ENCODE measurements around the gene EPM2AIP1.

The EPM2AIP1 gene

GRCh38 chr3:37039161-37039846 lies 46.4 kb upstream of the EPM2AIP1 start:
- H4K20me1 ChIP-seq (ENCODE audit: insufficient read depth, low read length): no peaks in the 10 kb centered on the region
- TF ChIP-seq EZH2phosphoT487 (IDR thresholded peaks at IDR 0.05; ENCODE audit: low read depth): no peak
- TF ChIP-seq, protein P1, sequence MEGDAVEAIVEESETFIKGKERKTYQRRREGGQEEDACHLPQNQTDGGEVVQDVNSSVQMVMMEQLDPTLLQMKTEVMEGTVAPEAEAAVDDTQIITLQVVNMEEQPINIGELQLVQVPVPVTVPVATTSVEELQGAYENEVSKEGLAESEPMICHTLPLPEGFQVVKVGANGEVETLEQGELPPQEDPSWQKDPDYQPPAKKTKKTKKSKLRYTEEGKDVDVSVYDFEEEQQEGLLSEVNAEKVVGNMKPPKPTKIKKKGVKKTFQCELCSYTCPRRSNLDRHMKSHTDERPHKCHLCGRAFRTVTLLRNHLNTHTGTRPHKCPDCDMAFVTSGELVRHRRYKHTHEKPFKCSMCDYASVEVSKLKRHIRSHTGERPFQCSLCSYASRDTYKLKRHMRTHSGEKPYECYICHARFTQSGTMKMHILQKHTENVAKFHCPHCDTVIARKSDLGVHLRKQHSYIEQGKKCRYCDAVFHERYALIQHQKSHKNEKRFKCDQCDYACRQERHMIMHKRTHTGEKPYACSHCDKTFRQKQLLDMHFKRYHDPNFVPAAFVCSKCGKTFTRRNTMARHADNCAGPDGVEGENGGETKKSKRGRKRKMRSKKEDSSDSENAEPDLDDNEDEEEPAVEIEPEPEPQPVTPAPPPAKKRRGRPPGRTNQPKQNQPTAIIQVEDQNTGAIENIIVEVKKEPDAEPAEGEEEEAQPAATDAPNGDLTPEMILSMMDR (IDR thresholded peaks at IDR 0.05; ENCODE audit: low read depth, low read length): no peak
- H3K79me2 ChIP-seq (ENCODE audit: low read length): no peaks in the 10 kb centered on the region
- peaks cover 7% of the 10 kb centered on the region for H3K9me3 ChIP-seq (ENCODE audit: insufficient read depth, low read length)
- H3K27me3 ChIP-seq (ENCODE audit: low read depth, low read length): no peaks in the 10 kb centered on the region
- H2AFZ ChIP-seq (ENCODE audit: low read depth, low read length): no peak overlapping the region
- peaks cover 6% of the 10 kb centered on the region for H3K4me1 ChIP-seq (ENCODE audit: low read length)
- no peak overlapping the region for H3K9ac ChIP-seq (ENCODE audit: low read length)
- no peak overlapping the region for H3K4me3 ChIP-seq (ENCODE audit: low read length)
- peaks cover 71% of the 10 kb centered on the region for H3K36me3 ChIP-seq (replicated peaks; ENCODE audit: low read depth, low read length)
- no peak overlapping the region for H3K27ac ChIP-seq (ENCODE audit: low read length)
- H3K4me2 ChIP-seq (ENCODE audit: low read length): no peak overlapping the region

DNA sequence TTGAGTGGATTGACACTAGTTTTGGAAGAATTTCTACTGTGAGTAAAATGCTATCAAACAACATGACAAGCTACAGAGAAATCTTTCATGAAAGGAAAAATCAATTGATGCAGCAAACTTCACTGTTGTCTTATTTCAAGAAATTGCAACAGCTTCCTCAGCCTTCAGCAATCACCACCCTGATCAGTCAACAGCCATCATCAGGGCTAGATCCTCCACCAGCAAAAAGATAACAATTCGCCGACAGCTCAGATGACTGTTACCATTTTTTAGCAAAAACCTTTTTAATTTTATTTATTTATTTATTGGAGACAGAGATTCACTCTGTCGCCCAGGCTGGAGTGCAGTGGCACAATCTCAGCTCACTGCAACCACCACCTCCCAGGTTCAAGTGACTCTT lies 44.4 kb upstream of the EPM2AIP1 start:
- Histone ChIP-seq H4K20me1 (ENCODE audit: insufficient read depth, low read length) (peaks cover 4% of the 10 kb centered on the region; the same call in 1 of the 2 replicates), H3K9me3 (ENCODE audit: insufficient read depth, low read length) (peaks cover 7% of the 10 kb centered on the region), H3K4me3 (ENCODE audit: low read length) (no peak overlapping the region), H3K79me2 (ENCODE audit: low read length) (no peaks in the 10 kb centered on the region), H3K27me3 (ENCODE audit: low read depth, low read length) (no peaks in the 10 kb centered on the region), H3K9ac (ENCODE audit: low read length) (no peak overlapping the region), H3K36me3 (replicated peaks; ENCODE audit: low read depth, low read length) (peaks cover 88% of the 10 kb centered on the region), H3K27ac (ENCODE audit: low read length) (no peak overlapping the region), H3K4me1 (ENCODE audit: low read length) (no peaks in the 10 kb centered on the region), H2AFZ (ENCODE audit: low read depth, low read length) (no peak overlapping the region), H3K4me2 (ENCODE audit: low read length) (no peak overlapping the region)
- no peak for TF ChIP-seq EZH2phosphoT487 (IDR thresholded peaks at IDR 0.05; ENCODE audit: low read depth)
- TF ChIP-seq, protein P1 (IDR thresholded peaks at IDR 0.05; ENCODE audit: low read depth, low read length): no peak

DNA sequence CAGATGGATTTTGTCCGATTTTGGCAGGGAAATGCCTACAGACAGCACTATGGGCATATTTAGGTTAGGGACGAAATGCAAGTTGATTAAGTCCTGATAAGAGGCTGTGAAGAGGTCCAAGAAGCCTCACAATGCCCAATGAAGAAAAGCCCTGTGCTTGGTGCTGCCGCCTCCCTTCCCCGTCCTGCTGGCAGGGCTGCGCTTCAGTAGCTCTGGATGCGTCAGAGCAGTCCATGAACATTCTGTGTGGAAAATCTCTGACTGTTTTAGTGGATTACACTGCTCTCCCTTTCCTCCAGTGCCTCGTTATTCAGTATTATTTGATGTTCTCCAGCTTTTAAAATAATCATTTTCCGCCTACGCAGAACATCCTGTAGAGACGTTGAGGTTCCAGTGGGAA lies 40.0 kb upstream of the EPM2AIP1 start:
- H3K9me3 ChIP-seq (ENCODE audit: insufficient read depth, low read length): peaks cover 7% of the 10 kb centered on the region
- no peak overlapping the region for H3K27ac ChIP-seq (ENCODE audit: low read length)
- no peaks in the 10 kb centered on the region for H3K27me3 ChIP-seq (ENCODE audit: low read depth, low read length)
- H2AFZ ChIP-seq (ENCODE audit: low read depth, low read length): no peak overlapping the region
- no peak overlapping the region for H3K4me3 ChIP-seq (ENCODE audit: low read length)
- no peaks in the 10 kb centered on the region for H3K79me2 ChIP-seq (ENCODE audit: low read length)
- peaks cover 4% of the 10 kb centered on the region; the same call in 1 of the 2 replicates for H4K20me1 ChIP-seq (ENCODE audit: insufficient read depth, low read length)
- H3K36me3 ChIP-seq (replicated peaks; ENCODE audit: low read depth, low read length): peaks cover 80% of the 10 kb centered on the region
- H3K9ac ChIP-seq (ENCODE audit: low read length): no peak overlapping the region
- H3K4me1 ChIP-seq (ENCODE audit: low read length): no peaks in the 10 kb centered on the region
- no peak for TF ChIP-seq EZH2phosphoT487 (IDR thresholded peaks at IDR 0.05; ENCODE audit: low read depth)
- TF ChIP-seq, protein P1 (IDR thresholded peaks at IDR 0.05; ENCODE audit: low read depth, low read length): no peak
- no peak overlapping the region for H3K4me2 ChIP-seq (ENCODE audit: low read length)

- H3K4me1 ChIP-seq (ENCODE audit: low read length): no peaks in the 10 kb centered on the region
- no peaks in the 10 kb centered on the region for H3K79me2 ChIP-seq (ENCODE audit: low read length)
- peaks cover 4% of the 10 kb centered on the region; the same call in 1 of the 2 replicates for H4K20me1 ChIP-seq (ENCODE audit: insufficient read depth, low read length)
- peaks cover 81% of the 10 kb centered on the region for H3K36me3 ChIP-seq (replicated peaks; ENCODE audit: low read depth, low read length)
- H3K9me3 ChIP-seq (ENCODE audit: insufficient read depth, low read length): peaks cover 7% of the 10 kb centered on the region
- H3K27ac ChIP-seq (ENCODE audit: low read length): no peak overlapping the region
- no peak for TF ChIP-seq EZH2phosphoT487 (IDR thresholded peaks at IDR 0.05; ENCODE audit: low read depth)
- TF ChIP-seq, protein P1 (IDR thresholded peaks at IDR 0.05; ENCODE audit: low read depth, low read length): no peak
- no peak overlapping the region for H3K4me3 ChIP-seq (ENCODE audit: low read length)
- H3K9ac ChIP-seq (ENCODE audit: low read length): no peak overlapping the region
- no peaks in the 10 kb centered on the region for H3K27me3 ChIP-seq (ENCODE audit: low read depth, low read length)
- no peak overlapping the region for H2AFZ ChIP-seq (ENCODE audit: low read depth, low read length)
- no peak overlapping the region for H3K4me2 ChIP-seq (ENCODE audit: low read length)
Observed at GRCh38 chr3:37031096-37031682, 38.3 kb upstream of the EPM2AIP1 start.

Measured in OCI-LY3 (cell line).